Stimulated activated CD4-positive, alpha-beta T cell treated with anti-CD3 and anti-CD28 coated beads, Interleukin-15, amount 100 ng/mL, for 1 hour (primary cell): ENCODE results near the gene KIAA1549.
A peak's percentile ranks its signal among the peaks of the same experiment; 100 is the strongest.
"Not testable (repeated sequence)": the region's sequence is repeated elsewhere in the genome, so short reads cannot be mapped to it uniquely, and the experiment has no call there.

Experiments used
- DNase-seq, 2 donors: peaks; one replicate each; pipeline ENCODE4 v3.0.0-alpha.2; 2020; ENCODE audit warnings: low read depth in 1 of 2, low spot score in 1 of 2

Gene KIAA1549

DNA sequence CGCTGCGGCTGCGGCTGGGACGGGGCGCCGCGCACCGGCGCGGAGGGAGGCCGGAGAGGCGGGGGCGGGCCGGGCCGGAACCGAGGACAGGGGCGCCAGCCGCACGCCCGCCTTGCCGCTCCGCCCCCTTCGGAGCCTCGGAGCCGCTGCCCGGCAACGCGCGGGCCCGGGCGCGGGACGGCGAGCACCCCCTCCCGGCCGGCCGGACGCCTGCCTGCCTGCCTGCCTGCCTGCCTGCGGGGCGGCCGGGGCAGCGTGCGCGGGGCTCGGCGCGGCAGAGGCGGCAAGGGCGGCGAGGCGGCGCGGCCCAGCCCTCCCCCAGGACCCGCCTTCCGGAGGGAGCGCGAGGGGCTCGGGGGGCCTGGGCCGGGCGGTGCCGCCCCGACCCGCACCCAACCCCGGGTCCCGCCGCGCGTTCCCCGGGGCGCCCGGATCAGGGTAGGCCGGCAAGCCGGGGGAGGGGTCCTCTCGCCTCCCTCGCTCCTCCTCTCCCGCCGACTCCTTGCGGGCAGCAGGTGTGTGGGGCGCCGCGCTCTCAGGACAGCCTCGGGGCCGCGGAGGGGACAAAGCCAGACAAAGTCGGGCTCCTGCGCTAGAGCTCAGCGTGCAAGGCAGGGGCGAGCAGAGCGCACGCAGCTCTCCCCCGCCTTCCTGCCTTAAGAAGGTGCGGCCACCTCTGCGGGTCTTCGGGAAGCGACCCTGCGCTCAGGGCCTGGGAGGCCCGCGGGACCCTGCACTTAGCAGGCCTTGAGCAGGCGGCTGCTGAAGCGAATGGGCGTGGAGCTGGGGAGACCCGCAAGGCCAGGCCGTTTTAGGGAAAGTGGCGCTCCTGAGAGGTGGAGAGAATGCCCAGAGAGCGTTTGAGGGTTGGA lies at the start of gene KIAA1549:
Gene KIAA1549, minus strand, starts transcription at position 58 of the 872 bp plus-strand sequence. CDS start 120 bp downstream, outside the sequence.
- DNase-seq, result peak; percentile 28 to 42

DNA sequence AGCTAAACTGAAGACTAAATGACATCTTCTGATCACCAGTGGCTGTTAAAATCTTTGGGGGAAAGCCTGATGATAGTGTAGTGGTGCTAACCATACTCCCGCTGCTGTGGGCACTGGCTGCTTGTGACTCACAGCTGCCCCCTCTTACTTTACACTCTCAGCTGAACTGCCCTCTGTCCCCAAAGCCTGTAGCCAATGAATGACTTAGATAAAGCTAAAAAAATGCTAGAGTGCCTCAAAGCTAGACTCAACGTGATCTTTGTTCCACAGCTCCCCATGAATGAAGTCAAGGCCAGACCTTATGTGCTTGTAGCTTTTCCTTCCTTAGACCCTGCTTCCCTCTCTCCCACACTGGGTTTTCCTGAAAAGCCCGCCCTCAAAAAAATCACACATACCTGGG lies 48.2 kb upstream of the KIAA1549 start:
- DNase-seq, result no peak

GRCh38 chr7:139026551-139026950 lies 45.4 kb upstream of the KIAA1549 start:
- DNase-seq, result no peak

GRCh38 chr7:139025861-139026260 lies 44.7 kb upstream of the KIAA1549 start:
- DNase-seq, result not testable (repeated sequence)

DNA sequence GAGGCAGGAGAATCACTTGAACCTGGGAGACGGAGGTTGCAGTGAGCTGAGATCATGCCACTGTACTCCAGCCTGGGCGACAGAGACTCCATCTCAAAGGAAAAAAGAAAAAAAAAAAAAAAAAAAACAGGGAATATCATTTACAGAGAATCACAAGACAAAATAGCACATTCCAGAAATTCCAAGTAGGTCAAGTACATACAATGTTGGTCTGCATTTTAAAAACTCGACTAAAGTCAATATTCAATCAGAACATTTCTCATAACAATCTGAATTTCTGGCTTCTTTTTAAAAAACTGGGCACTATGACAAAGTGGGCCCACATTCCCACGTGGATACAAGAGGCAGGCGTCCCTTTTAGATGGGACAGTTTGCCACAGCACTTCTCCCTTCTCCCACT lies 41.9 kb upstream of the KIAA1549 start:
- no peak for DNase-seq

GRCh38 chr7:139022286-139022685 lies 41.1 kb upstream of the KIAA1549 start:
- DNase-seq, result no peak

GRCh38 chr7:139018910-139019309 lies 37.7 kb upstream of the KIAA1549 start:
- DNase-seq, result no peak

DNA sequence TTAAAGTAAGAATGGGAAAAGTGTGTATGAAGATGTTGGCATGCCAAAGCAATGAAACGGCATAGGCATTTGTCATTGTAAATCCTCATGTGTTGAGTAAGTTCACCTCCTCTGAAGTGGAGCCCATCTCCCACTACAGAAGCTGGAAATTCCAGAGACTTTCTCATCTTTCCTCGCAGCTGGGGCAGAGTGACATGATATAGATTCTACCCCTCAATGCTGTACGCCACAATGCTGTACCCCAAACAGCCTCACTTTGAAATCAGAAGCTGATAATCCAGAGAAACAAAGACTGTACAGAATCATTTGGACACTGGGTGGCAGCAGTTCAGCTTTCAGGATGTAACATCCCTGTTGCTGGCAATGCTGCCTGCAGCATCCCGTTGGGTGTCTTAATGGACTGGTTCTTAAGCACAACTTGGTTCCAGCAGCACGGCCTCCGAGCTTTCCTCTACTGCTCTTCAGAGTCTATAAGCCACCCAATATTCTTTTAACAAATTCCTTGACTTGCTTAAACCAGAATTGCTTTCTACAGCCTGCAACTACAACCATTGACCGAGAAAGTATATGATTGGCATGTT lies 35.8 kb upstream of the KIAA1549 start:
- DNase-seq, result peak in 1 of 2 donors; percentile 14

DNA sequence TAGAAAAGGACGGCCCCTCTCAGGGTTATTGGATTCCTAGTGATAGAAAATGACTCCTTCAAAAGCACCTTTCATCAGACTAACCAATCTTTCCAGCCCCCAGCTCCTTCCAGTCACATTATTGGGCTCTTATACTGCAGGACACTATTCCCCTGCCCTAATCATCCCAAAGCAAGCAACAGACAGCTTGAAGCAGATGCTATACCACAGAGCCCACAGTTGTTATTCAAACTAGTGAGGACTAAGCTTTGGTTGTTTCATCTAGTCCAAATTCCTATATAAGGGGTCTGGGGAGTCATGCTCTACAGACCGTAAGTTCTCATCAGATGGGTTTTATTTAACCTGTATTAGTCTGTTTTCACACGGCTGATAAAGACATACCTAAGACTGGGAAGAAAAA lies 30.2 kb upstream of the KIAA1549 start:
- DNase-seq, result no peak

DNA sequence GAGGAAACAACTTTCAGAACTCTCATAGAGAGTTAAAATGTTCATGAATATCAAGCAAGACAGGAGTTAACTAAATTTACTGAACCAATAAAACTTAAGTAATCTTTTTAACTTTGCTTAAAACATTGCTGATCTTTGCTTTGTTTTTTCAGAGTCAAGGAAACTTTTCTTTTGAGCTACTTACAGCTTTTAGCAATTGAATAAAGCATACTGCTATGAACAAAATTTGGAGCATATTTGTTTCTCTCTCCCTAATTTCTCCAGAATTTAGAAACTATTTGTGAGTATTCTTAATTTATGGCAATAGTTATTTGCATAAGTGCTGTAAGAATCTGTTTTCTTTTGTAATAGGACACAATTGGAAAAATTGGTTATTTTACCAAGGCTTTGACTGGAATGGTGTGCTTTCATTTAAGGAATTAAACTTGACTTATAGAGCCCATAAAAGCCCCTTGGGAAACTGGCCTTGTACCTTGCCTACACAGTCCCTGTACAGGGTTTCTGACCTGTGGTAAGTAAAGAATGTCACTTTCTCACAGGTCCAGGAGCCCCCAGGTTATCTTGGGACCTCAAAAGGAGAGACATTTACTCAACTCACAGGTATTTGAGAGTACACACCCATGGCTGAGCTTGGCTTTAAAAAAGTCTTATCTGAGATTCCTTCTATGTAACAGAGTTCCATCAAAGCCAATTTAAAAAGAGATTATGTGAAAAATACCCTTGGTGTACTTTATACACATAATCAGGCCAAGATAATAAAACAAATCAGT lies 23.3 kb upstream of the KIAA1549 start:
- DNase-seq, result no peak

DNA sequence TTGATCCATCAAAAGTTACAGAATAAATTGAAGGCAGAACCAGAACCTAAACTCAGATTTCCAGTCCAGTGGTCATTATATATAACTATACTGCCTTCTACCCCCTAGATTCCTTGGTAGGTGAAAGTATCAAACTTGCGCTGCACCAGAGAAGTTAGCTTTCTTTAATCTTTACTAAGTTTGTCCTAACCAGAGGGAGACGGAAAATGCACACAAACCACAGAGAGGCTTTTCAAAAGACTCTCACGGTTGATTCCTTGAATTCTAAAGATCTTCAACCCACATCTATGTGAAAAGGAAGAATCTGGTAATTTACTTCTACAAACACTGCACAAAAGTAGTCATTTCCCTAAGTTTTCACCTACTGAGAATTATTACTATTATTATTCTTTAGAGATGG lies 18.2 kb upstream of the KIAA1549 start:
- DNase-seq, result no peak

GRCh38 chr7:138992052-138992531 lies 10.9 kb upstream of the KIAA1549 start:
- no peak for DNase-seq

GRCh38 chr7:138987686-138988085 lies 6.5 kb upstream of the KIAA1549 start:
- no peak for DNase-seq

DNA sequence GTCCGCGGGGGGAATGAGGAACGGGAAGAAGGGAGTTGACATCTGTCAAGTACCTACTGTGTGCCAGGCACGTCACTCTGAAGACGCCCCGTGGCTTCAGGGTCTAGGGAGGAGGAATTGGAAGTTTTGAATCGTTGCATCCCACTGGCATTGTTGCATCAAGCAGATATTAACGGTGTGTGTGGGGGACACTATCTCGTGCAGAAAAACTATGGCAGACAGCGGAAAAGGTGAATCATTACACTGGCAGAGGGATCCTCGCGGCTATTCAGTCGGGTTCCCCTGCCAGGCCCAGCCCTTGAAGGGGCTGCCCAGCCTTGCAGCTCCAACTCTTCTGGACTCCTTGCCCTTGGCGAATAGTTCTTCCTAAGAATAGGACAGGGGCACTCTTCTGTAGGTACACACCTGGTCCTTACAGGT lies 1.0 kb upstream of the KIAA1549 start:
- DNase-seq, result no peak

DNA sequence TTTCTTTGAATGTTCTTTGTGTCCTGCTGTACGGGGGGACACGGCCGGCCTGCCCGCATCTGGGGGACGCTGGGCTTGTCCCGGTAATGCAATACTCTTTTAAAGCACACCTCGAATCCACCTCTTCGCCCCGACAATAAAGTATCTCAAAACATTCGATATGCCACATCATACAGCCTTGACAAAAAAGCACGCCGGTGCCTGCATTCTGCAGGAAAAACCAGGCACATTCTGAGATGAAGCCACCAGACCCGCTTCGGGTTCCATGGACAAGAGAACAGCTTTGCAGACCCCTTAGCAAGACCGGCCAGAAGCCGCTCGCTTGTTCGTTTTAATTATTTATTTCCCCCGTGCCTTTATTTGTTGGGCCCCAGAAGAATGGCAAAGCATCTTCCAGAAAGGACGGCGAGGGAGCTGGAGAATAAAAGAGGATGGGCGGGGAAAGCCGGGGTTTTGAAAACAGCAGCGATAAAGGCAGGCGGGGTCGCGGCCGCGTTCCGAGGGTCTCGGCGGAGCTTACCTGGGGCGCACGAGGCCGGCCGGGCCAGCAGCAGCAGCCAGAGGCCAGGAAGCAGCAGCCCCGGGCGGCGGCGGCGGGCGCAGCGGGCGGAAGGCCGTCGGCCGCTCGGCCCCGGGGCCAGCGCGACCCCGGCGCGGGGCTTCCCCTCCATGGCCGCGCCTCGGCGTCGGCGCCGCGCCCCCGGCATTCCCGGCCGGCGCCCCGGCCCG lies 462 bp downstream of the KIAA1549 start:
- DNase-seq, result peak in 1 of 2 donors; percentile 7

- DNase-seq, result no peak
These were observed 1.1 kb downstream of the KIAA1549 start for GRCh38 chr7:138979988-138980562.

- DNase-seq, result no peak
These were observed 1.8 kb downstream of the KIAA1549 start for GRCh38 chr7:138979226-138979979.

GRCh38 chr7:138978541-138979184 lies 2.5 kb downstream of the KIAA1549 start:
- DNase-seq, result no peak

- DNase-seq, result not testable (repeated sequence)
These were observed 5.0 kb downstream of the KIAA1549 start for GRCh38 chr7:138976161-138976560.
